Skin epidermis (tissue), 12 donors: ENCODE data around the gene XPOT.
A peak's percentile ranks its signal among the peaks of the same experiment; 100 is the strongest.
"Not testable (repeated sequence)": the region's sequence is repeated elsewhere in the genome, so short reads cannot be mapped to it uniquely, and the experiment has no call there.

Experiments
- H3K27ac ChIP-seq, 21 experiments: fragments of 200-600 bp; sonication (generic) in 11 of 21; one replicate each; pipeline ENCODE4 v1.5.0; 2020; ENCODE audit warnings: mild to moderate bottlenecking in 3 of 21, inconsistent platforms in 2 of 21, moderate library complexity in 2 of 21
- H3K4me3 ChIP-seq, 7 experiments: fragments of 200-600 bp; sonication (generic) in 2 of 7; one replicate each; pipeline ENCODE4 v1.5.0; 2020; ENCODE audit warnings: inconsistent platforms in 2 of 7, mild to moderate bottlenecking in 2 of 7, moderate library complexity in 1 of 7

Gene XPOT

GRCh38 chr12:64403707-64404469 lies at the start of gene XPOT:
XPOT (plus strand) TSS chr12:64404392; CDS start chr12:64410036, 5,644 bp downstream.
- H3K4me3 ChIP-seq = peak within 1 kb of the TSS; percentile 65 to 99 (median 90)
- peak within 1 kb of the TSS; percentile 86 to 99 (median 96) for H3K27ac ChIP-seq

GRCh38 chr12:64356209-64356608 lies 48.0 kb upstream of the XPOT start:
- not testable (repeated sequence) for H3K27ac ChIP-seq, H3K4me3 ChIP-seq

- H3K4me3 ChIP-seq, H3K27ac ChIP-seq: not testable (repeated sequence)
These were observed 43.0 kb upstream of the XPOT start for GRCh38 chr12:64361173-64361572.

GRCh38 chr12:64362721-64363305 lies 41.4 kb upstream of the XPOT start:
- H3K27ac ChIP-seq = no peak overlapping the region
- H3K4me3 ChIP-seq = no peak overlapping the region

- no peak overlapping the region for H3K27ac ChIP-seq
These were observed 20.5 kb upstream of the XPOT start for GRCh38 chr12:64383675-64384074.

GRCh38 chr12:64385019-64385418 lies 19.2 kb upstream of the XPOT start:
- Histone ChIP-seq H3K4me3 (no peak overlapping the region), H3K27ac (peak overlapping the region in 3 of 21 experiments; percentile 36 to 75 (median 69))

More at GRCh38 chr12:64383675-64384074, 20.5 kb upstream of the XPOT start:
- no peak overlapping the region for H3K4me3 ChIP-seq

- Histone ChIP-seq H3K27ac (peak overlapping the region in 5 of 21 experiments; percentile 36 to 75 (median 61)), H3K4me3 (no peak overlapping the region)
These were observed 18.7 kb upstream of the XPOT start for GRCh38 chr12:64385468-64385867.

GRCh38 chr12:64387197-64387816 lies 16.9 kb upstream of the XPOT start:
- Histone ChIP-seq H3K4me3 (no peak overlapping the region), H3K27ac (no peak overlapping the region)

- H3K27ac ChIP-seq = peak overlapping the region in 12 of 21 experiments; percentile 32 to 77 (median 56)
- H3K4me3 ChIP-seq = peak overlapping the region in 4 of 7 experiments; percentile 1 to 40 (median 30)
These were observed 15.0 kb upstream of the XPOT start for GRCh38 chr12:64389154-64389553.

- Histone ChIP-seq H3K4me3 (peak within 1 kb of the TSS; percentile 19 to 44 (median 32)), H3K27ac (peak within 1 kb of the TSS in 10 of 21 experiments; percentile 1 to 76 (median 38))
These were observed 13.8 kb upstream of the XPOT start, which contains the start of gene C12orf56 for GRCh38 chr12:64390275-64390851. C12orf56 (minus strand) TSS chr12:64390758; CDS start chr12:64390565, 193 bp downstream.

- Histone ChIP-seq H3K27ac (no peak overlapping the region), H3K4me3 (no peak overlapping the region)
These were observed 12.0 kb upstream of the XPOT start for GRCh38 chr12:64392221-64392620.

GRCh38 chr12:64395739-64396138 lies 8.5 kb upstream of the XPOT start:
- Histone ChIP-seq H3K4me3 (no peak overlapping the region), H3K27ac (no peak overlapping the region)

GRCh38 chr12:64400041-64400440 lies 4.2 kb upstream of the XPOT start:
- Histone ChIP-seq H3K27ac (peak overlapping the region in 2 of 21 experiments; percentile 45 to 58), H3K4me3 (no peak overlapping the region)

- Histone ChIP-seq H3K4me3 (no peak overlapping the region), H3K27ac (no peak overlapping the region)
These were observed 2.0 kb upstream of the XPOT start for GRCh38 chr12:64402181-64402580.

- Histone ChIP-seq H3K4me3 (peak overlapping the region; percentile 65 to 99 (median 90)), H3K27ac (peak overlapping the region; percentile 86 to 99 (median 96))
These were observed 471 bp downstream of the XPOT start for GRCh38 chr12:64404470-64405256.

- no peak overlapping the region for H3K4me3 ChIP-seq
- no peak overlapping the region for H3K27ac ChIP-seq
These were observed 3.4 kb downstream of the XPOT start for GRCh38 chr12:64407342-64408223.

GRCh38 chr12:64411427-64411826 lies 7.2 kb downstream of the XPOT start:
- Histone ChIP-seq H3K4me3 (no peak overlapping the region), H3K27ac (no peak overlapping the region)

GRCh38 chr12:64412459-64412858 lies 8.3 kb downstream of the XPOT start:
- H3K4me3 ChIP-seq = no peak overlapping the region
- H3K27ac ChIP-seq = no peak overlapping the region
